Erythroblast (primary cell): Measurements from ENCODE around the gene FOXP1.

Source experiments
- GATA1 ChIP-seq: IDR thresholded peaks from 2 replicates; pipeline ENCODE4 v1.6.1; 2011; ENCODE audit warnings: low read depth, mild to moderate bottlenecking, control low read depth, low read length, moderate library complexity
- POLR2A ChIP-seq: IDR thresholded peaks from 2 replicates; pipeline ENCODE4 v1.6.1; 2011; ENCODE audit warnings: mild to moderate bottlenecking, low read length

- no peak for TF ChIP-seq POLR2A
- TF ChIP-seq GATA1 = no peak
Observed at GRCh38 chr3:71490692-71491091, 92.8 kb downstream of the FOXP1 start.
